GM12892 (cell line): ENCODE data around the gene NCAN.

Source experiments
- POLR2AphosphoS5 ChIP-seq: IDR thresholded peaks from 2 replicates; pipeline ENCODE4 v1.6.1; 2011; ENCODE audit warnings: low read depth, low read length, control low read depth
- TAF1 ChIP-seq: IDR thresholded peaks from 2 replicates; pipeline ENCODE4 v1.6.1; 2011; ENCODE audit warnings: low read depth, mild to moderate bottlenecking, control low read depth, low read length, borderline replicate concordance

DNA sequence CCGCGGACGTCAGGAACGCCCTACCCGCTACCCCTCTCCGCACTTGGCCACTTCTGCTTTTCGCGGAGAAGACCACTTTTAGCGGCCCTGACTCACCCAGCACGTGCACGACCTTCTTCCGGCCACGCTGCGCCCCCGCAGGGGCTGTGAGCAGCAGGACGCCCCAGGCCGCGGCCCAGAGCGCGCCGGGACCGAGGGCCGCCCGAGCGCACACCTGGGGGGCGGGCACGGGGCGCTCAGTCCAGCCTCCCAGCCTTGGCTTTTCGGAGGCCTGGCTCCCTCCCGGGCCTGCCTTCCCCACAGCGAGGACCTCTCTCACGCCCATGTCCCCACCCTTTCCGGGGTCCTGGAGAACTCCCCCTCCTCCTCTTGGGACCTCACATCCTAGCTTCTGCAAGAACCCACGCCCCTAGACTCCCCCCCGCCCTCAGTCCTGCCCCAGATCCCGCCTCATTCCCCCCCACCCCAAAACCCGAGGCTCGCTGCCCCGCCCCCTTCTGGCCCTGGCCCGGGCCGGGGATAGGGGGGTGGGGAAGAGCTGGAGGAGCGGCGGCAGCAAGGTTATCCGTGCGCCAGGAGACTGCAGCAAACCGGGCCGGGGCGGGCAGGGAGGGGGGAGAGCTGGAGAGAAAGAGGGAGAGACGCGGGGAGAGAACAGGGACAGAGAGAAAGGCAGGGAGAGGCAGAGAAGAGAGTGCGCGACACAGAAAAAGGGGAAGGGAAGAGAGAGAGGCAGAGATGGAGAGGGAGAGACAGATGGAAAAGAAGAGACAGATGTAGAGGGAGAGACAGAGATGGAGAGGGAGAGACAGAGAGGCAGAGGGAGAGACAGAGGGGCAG lies 49.8 kb downstream of the NCAN start:
- TF ChIP-seq TAF1 (no peak), POLR2AphosphoS5 (no peak)
